ENCODE results near the gene MACROD1. TPM values are rescaled to one million over a fixed set of nuclear protein-coding genes. Genes with fewer than 3 reads are reported as not detected.

Gene MACROD1
- total and polyA plus RNA-seq, 9 of the 15 experiments (the other 6 are each of a cell fraction or from before 2014, with no cell fraction given): 1.1 to 60.0 (median 26.4) TPM

DNA sequence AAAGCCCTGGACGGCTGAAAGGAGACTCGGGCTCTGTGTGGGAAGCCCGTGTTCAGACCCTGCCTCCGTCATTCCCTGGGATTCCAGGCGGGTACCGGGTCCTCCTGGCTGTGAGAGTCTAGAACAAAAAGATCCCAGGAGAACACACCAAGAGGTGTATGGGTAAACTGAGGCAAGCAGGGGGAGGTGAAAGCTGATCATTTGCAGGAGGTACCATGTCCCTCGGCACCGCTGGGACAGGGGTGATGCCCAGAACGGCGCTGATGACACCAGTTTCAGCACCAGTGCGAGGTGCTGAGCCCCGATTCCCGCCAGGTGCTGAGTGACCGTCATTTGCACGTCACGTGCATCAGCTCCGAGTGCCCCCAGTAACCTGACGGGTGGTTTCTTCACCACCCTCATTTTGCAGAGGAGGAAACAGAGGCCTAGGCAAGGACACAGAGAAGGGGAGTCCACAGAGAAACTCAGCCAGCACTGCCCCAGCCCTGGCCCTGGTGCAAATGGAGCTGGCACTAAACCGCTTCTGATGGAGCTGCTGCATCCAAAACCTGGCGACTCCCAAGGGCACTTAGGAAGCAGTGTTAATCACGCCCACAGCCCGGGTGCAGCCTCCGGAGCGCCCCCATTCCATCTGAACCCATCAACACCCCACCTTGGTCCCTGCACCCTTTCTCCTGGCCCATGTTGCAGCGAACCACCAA lies 16.8 kb downstream of the MACROD1 start:
- Histone ChIP-seq H3K79me2 (ENCODE audit: control insufficient read depth, insufficient read depth, low read length) (peaks cover 9% of the 10 kb centered on the region; the same call in 2 of the 3 replicates), H3K9me1 (ENCODE audit: control insufficient read depth, insufficient read depth, low read length) (no peaks in the 10 kb centered on the region), H3K27me3 (ENCODE audit: control insufficient read depth in 2 of 2, insufficient read depth in 2 of 2, low read length in 2 of 2) (no peaks in the 10 kb centered on the region), H4K20me1 (replicated peaks; ENCODE audit: control insufficient read depth, insufficient read depth, low read length) (peaks cover 31% of the 10 kb centered on the region), H3K9ac (ENCODE audit: insufficient read depth in 1 of 2, low read depth in 2 of 2, low read length in 2 of 2) (no peak overlapping the region; a peak in 1 of 4 replicates), H3K4me2 (ENCODE audit: insufficient read depth, low read length) (no peak overlapping the region), H3K4me1 (replicated peaks in 1 of 2; ENCODE audit: control insufficient read depth in 2 of 2, insufficient read depth in 2 of 2, low read length in 2 of 2) (peaks cover 5 to 59% of the 10 kb centered on the region in 2 experiments), H2AFZ (ENCODE audit: low read depth, low read length) (no peak overlapping the region), H3K4me3 (no peak overlapping the region), H3K27ac (ENCODE audit: extremely low read depth, low read depth, low read length) (no peak overlapping the region), H3K36me3 (ENCODE audit: control insufficient read depth, insufficient read depth, low read length) (peaks cover 17% of the 10 kb centered on the region; the same call in 2 of the 3 replicates), H3K9me3 (replicated peaks; ENCODE audit: control insufficient read depth, insufficient read depth, low read depth, low read length) (no peaks in the 10 kb centered on the region)
- ATAC-seq (no peak), FAIRE-seq (no peak), DNase-seq (ENCODE audit: extremely low read depth in 1 of 4, low spot score in 3 of 4) (no peak)
- intact Hi-C loops (cut with micrococcal nuclease): loop anchor here (2.0 to 10.0 kb wide), 5 partner anchors 57 to 404 kb away; no protein-coding TSS in a partner anchor
- TF ChIP-seq, protein P1, sequence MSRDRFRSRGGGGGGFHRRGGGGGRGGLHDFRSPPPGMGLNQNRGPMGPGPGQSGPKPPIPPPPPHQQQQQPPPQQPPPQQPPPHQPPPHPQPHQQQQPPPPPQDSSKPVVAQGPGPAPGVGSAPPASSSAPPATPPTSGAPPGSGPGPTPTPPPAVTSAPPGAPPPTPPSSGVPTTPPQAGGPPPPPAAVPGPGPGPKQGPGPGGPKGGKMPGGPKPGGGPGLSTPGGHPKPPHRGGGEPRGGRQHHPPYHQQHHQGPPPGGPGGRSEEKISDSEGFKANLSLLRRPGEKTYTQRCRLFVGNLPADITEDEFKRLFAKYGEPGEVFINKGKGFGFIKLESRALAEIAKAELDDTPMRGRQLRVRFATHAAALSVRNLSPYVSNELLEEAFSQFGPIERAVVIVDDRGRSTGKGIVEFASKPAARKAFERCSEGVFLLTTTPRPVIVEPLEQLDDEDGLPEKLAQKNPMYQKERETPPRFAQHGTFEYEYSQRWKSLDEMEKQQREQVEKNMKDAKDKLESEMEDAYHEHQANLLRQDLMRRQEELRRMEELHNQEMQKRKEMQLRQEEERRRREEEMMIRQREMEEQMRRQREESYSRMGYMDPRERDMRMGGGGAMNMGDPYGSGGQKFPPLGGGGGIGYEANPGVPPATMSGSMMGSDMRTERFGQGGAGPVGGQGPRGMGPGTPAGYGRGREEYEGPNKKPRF (IDR thresholded peaks at IDR 0.05; ENCODE audit: low read depth, low read length): no peak
- TF ChIP-seq BCOR (IDR thresholded peaks at IDR 0.05) (peak; percentile 49; the same call in 1 of the 2 replicates), SREBF2 (CRISPR knock-in tag; IDR thresholded peaks at IDR 0.05) (no peak)
- BruUV-seq (replicated peaks): no TSS peak
- ChIA-PET POLR2A (interaction anchor here (0.6 kb wide), 1 partner anchor 143 kb away, joined by 4 read pairs; no protein-coding TSS in a partner anchor), CTCF (ENCODE audit: low intra/inter-chr PET ratio) (interaction anchor here (1.2 to 1.7 kb wide), 2 partner anchors 109 to 233 kb away, joined by 3 to 4 read pairs; partner anchors contain the start of gene RCOR2)
- in situ Hi-C loops (cut with MboI): loop anchor here (5.0 to 10.0 kb wide), 2 partner anchors 312 to 384 kb away; partner anchors contain the start of genes MARK2 and ZFTA
- 65% methylated on average over 25 of the region's 25 CpGs for WGBS (ENCODE audit: insufficient coverage, low coverage, missing lambda C conversion rate)
